Activated CD4-positive, alpha-beta T cell treated with anti-CD3 and anti-CD28 coated beads, Interleukin-2, amount 50 U/mL, for 4 hours (primary cell): Measurements from ENCODE around the gene RASA4.
A peak's percentile ranks its signal among the peaks of the same experiment; 100 is the strongest.
"Not testable (repeated sequence)": the region's sequence is repeated elsewhere in the genome, so short reads cannot be mapped to it uniquely, and the experiment has no call there.

Experiments
- DNase-seq, 2 experiments: peaks; one replicate each; pipeline ENCODE4 v3.0.0-alpha.2; 2020

Gene RASA4

GRCh38 chr7:102616507-102617125 is at the start of gene RASA4:
Gene RASA4 (minus strand): TSS chr7:102616756. CDS start chr7:102616689, 67 bp downstream.
- peak in 1 of 2 experiments; percentile 11 for DNase-seq

- DNase-seq: not testable (repeated sequence)
These were observed 48.2 kb upstream of the RASA4 start for GRCh38 chr7:102664765-102665164.

- not testable (repeated sequence) for DNase-seq
These were observed 33.4 kb upstream of the RASA4 start, which contains the start of gene SPDYE2B for GRCh38 chr7:102649924-102650323. Gene SPDYE2B (plus strand): TSS chr7:102650319. CDS start chr7:102652349, 2,030 bp downstream.

- DNase-seq: not testable (repeated sequence)
These were observed 31.3 kb upstream of the RASA4 start for GRCh38 chr7:102647813-102648212.

GRCh38 chr7:102643404-102643803 is 26.8 kb upstream of the RASA4 start:
- DNase-seq: not testable (repeated sequence)

- DNase-seq: not testable (repeated sequence)
These were observed 26.1 kb upstream of the RASA4 start, which contains the start of gene UPK3BL1 for GRCh38 chr7:102642691-102643090. Gene UPK3BL1 (minus strand): TSS chr7:102642791. CDS start chr7:102642741, 50 bp downstream.

- DNase-seq: not testable (repeated sequence)
These were observed 22.3 kb upstream of the RASA4 start for GRCh38 chr7:102638848-102639247.

GRCh38 chr7:102636956-102637355 is 20.4 kb upstream of the RASA4 start:
- DNase-seq: not testable (repeated sequence)

GRCh38 chr7:102635354-102635753 is 18.8 kb upstream of the RASA4 start:
- not testable (repeated sequence) for DNase-seq

- not testable (repeated sequence) for DNase-seq
These were observed 17.7 kb upstream of the RASA4 start for GRCh38 chr7:102634299-102634698.

GRCh38 chr7:102630622-102631021 is 14.1 kb upstream of the RASA4 start:
- not testable (repeated sequence) for DNase-seq

GRCh38 chr7:102627271-102627904 is 10.8 kb upstream of the RASA4 start:
- not testable (repeated sequence) for DNase-seq

GRCh38 chr7:102618122-102618521 is 1.6 kb upstream of the RASA4 start:
- DNase-seq: not testable (repeated sequence)

- not testable (repeated sequence) for DNase-seq
These were observed 626 bp downstream of the RASA4 start for GRCh38 chr7:102615930-102616329.

GRCh38 chr7:102614873-102615272 is 1.7 kb downstream of the RASA4 start:
- not testable (repeated sequence) for DNase-seq

GRCh38 chr7:102614346-102614697 is 2.2 kb downstream of the RASA4 start:
- DNase-seq: not testable (repeated sequence)

GRCh38 chr7:102613575-102614345 is 2.8 kb downstream of the RASA4 start:
- not testable (repeated sequence) for DNase-seq

GRCh38 chr7:102611675-102612325 is 4.8 kb downstream of the RASA4 start:
- not testable (repeated sequence) for DNase-seq

GRCh38 chr7:102611013-102611674 is 5.4 kb downstream of the RASA4 start:
- not testable (repeated sequence) for DNase-seq

- not testable (repeated sequence) for DNase-seq
These were observed 6.1 kb downstream of the RASA4 start for GRCh38 chr7:102610441-102610840.

GRCh38 chr7:102609734-102610133 is 6.8 kb downstream of the RASA4 start:
- not testable (repeated sequence) for DNase-seq

- DNase-seq: not testable (repeated sequence)
These were observed 9.7 kb downstream of the RASA4 start for GRCh38 chr7:102606848-102607247.
